Measurements from ENCODE around the gene NFIX. TPM values are rescaled to one million over a fixed set of nuclear protein-coding genes. Genes with fewer than 3 reads are reported as not detected.

NFIX gene
- total and polyA plus RNA-seq, 2 donors (not counting 1 experiment from before 2014, with no cell fraction given): 0.69 to 5.6 TPM

GRCh38 chr19:13057744-13058143, 62.5 kb downstream of the NFIX start:
- ChIA-PET CTCF (interaction anchor here (0.7 to 10.4 kb wide), 9 partner anchors 10 to 92 kb away, joined by 3 to 161 read pairs (median 4); no protein-coding TSS in a partner anchor), POLR2A (no interaction called here)
- no peak for DNase-seq
- H3K4me2 ChIP-seq (replicated peaks; ENCODE audit: low read depth, low read length, poor library complexity, severe bottlenecking): no peak overlapping the region
- TF ChIP-seq EZH2 (IDR thresholded peaks at IDR 0.05; ENCODE audit: borderline replicate concordance, insufficient read depth, low read depth, low read length, poor library complexity, severe bottlenecking) (no peak), CTCF (IDR thresholded peaks at IDR 0.05) (no peak)
- H2AFZ ChIP-seq (ENCODE audit: insufficient read depth, low read depth, low read length, poor library complexity, severe bottlenecking): no peak overlapping the region
- no peaks in the 10 kb centered on the region for H4K20me1 ChIP-seq (ENCODE audit: control insufficient read depth, insufficient read depth, low read length, poor library complexity, severe bottlenecking)
- no peaks in the 10 kb centered on the region for H3K79me2 ChIP-seq (ENCODE audit: control insufficient read depth, insufficient read depth, low read length)
- H3K36me3 ChIP-seq (replicated peaks in 1 of 2; ENCODE audit: control extremely low read depth in 1 of 2, control insufficient read depth in 1 of 2, extremely low read depth in 1 of 2, insufficient read depth in 2 of 2, low read length in 1 of 2): no peaks in the 10 kb centered on the region
- H3K4me1 ChIP-seq (ENCODE audit: control insufficient read depth in 2 of 2, insufficient read depth in 2 of 2, low read length in 2 of 2): peaks cover 7 to 17% of the 10 kb centered on the region in 2 donors
- H3K9me3 ChIP-seq (ENCODE audit: control extremely low read depth in 1 of 3, control insufficient read depth in 2 of 3, insufficient read depth in 1 of 3, low read length in 2 of 3): no peaks in the 10 kb centered on the region
- Mint-ChIP-seq H3K4me3 (no peak overlapping the region), H3K4me1 (peaks cover 6% of the 10 kb centered on the region), H3K9me3 (ENCODE audit: insufficient read depth) (no peaks in the 10 kb centered on the region), H3K27ac (no peak overlapping the region), H3K27me3 (peaks cover 24% of the 10 kb centered on the region)
- ATAC-seq (ENCODE audit: low read depth): no peak
- intact Hi-C loops (cut with micrococcal nuclease): no loop called here
- WGBS (ENCODE audit: insufficient coverage): 100% methylated on average over 2 of the region's 2 CpGs
- H3K27me3 ChIP-seq (replicated peaks in 1 of 4; ENCODE audit: control extremely low read depth in 1 of 4, control insufficient read depth in 3 of 4, insufficient read depth in 4 of 4, low read length in 3 of 4): peaks cover 0 to 37% (median 12%) of the 10 kb centered on the region in 4 experiments
- H3K27ac ChIP-seq (ENCODE audit: low read length in 2 of 2): no peak overlapping the region
- H3K9ac ChIP-seq (ENCODE audit: low read length): no peak overlapping the region
- H3K4me3 ChIP-seq (ENCODE audit: control extremely low read depth in 1 of 5, extremely low read depth in 1 of 5, insufficient read depth in 1 of 5, low read depth in 2 of 5, low read length in 4 of 5): no peak overlapping the region

- Histone ChIP-seq H3K4me3 (ENCODE audit: control extremely low read depth in 1 of 5, extremely low read depth in 1 of 5, insufficient read depth in 1 of 5, low read depth in 2 of 5, low read length in 4 of 5) (no peak overlapping the region), H3K79me2 (ENCODE audit: control insufficient read depth, insufficient read depth, low read length) (no peaks in the 10 kb centered on the region), H3K27me3 (replicated peaks in 1 of 4; ENCODE audit: control extremely low read depth in 1 of 4, control insufficient read depth in 3 of 4, insufficient read depth in 4 of 4, low read length in 3 of 4) (peaks cover 0 to 29% (median 12%) of the 10 kb centered on the region in 4 experiments), H3K9ac (ENCODE audit: low read length) (no peak overlapping the region), H3K4me2 (replicated peaks; ENCODE audit: low read depth, low read length, poor library complexity, severe bottlenecking) (no peak overlapping the region), H3K4me1 (ENCODE audit: control insufficient read depth in 2 of 2, insufficient read depth in 2 of 2, low read length in 2 of 2) (peaks cover 7 to 17% of the 10 kb centered on the region in 2 donors), H4K20me1 (ENCODE audit: control insufficient read depth, insufficient read depth, low read length, poor library complexity, severe bottlenecking) (no peaks in the 10 kb centered on the region), H2AFZ (ENCODE audit: insufficient read depth, low read depth, low read length, poor library complexity, severe bottlenecking) (no peak overlapping the region), H3K9me3 (ENCODE audit: control extremely low read depth in 1 of 3, control insufficient read depth in 2 of 3, insufficient read depth in 1 of 3, low read length in 2 of 3) (no peaks in the 10 kb centered on the region), H3K27ac (ENCODE audit: low read length in 2 of 2) (no peak overlapping the region), H3K36me3 (replicated peaks in 1 of 2; ENCODE audit: control extremely low read depth in 1 of 2, control insufficient read depth in 1 of 2, extremely low read depth in 1 of 2, insufficient read depth in 2 of 2, low read length in 1 of 2) (no peaks in the 10 kb centered on the region)
- H3K27ac Mint-ChIP-seq: no peak overlapping the region
- ChIA-PET POLR2A (interaction anchor here (0.6 kb wide), 1 partner anchor 750 kb away, joined by 5 read pairs; no protein-coding TSS in a partner anchor), CTCF (interaction anchor here (0.6 to 10.4 kb wide), 11 partner anchors 10 to 94 kb away, joined by 3 to 161 read pairs (median 4); no protein-coding TSS in a partner anchor)
- peaks cover 6% of the 10 kb centered on the region for H3K4me1 Mint-ChIP-seq
- H3K4me3 Mint-ChIP-seq: no peak overlapping the region
- DNase-seq (no peak), ATAC-seq (ENCODE audit: low read depth) (no peak)
- peaks cover 19% of the 10 kb centered on the region for H3K27me3 Mint-ChIP-seq
- no peaks in the 10 kb centered on the region for H3K9me3 Mint-ChIP-seq (ENCODE audit: insufficient read depth)
- TF ChIP-seq CTCF (IDR thresholded peaks at IDR 0.05) (no peak), EZH2 (IDR thresholded peaks at IDR 0.05; ENCODE audit: borderline replicate concordance, insufficient read depth, low read depth, low read length, poor library complexity, severe bottlenecking) (no peak)
- intact Hi-C loops (cut with micrococcal nuclease): no loop called here
- 90% methylated on average over 5 of the region's 12 CpGs for WGBS (ENCODE audit: insufficient coverage)
Measured at GRCh38 chr19:13058951-13059660, 63.8 kb downstream of the NFIX start.
